RWPE2 (cell line): Measurements from ENCODE around the gene LPCAT1.

Experiments used
- ATAC-seq: fragments of 200-7000 bp; cut with Tn5 transposase; 3 replicates; pipeline ENCODE4 v1.9.1; 2021; ENCODE audit warnings: low read depth
- DNase-seq: peaks from one replicate; pipeline ENCODE4 v3.0.0-alpha.2; 2020; ENCODE audit warnings: low spot score
- H3K27ac ChIP-seq: fragments of 450-650 bp; 2 replicates; pipeline ENCODE4 v1.5.1; 2017; ENCODE audit warnings: mild to moderate bottlenecking; ENCODE audit not compliant: poor library complexity, severe bottlenecking
- H3K27me3 ChIP-seq: fragments of 250-450 bp; sonication (Bioruptor Pico); 2 replicates; pipeline ENCODE4 v1.5.1; 2021; ENCODE audit warnings: mild to moderate bottlenecking, moderate library complexity; ENCODE audit not compliant: insufficient read depth, poor library complexity, severe bottlenecking
- H3K36me3 ChIP-seq: fragments of 250-450 bp; sonication (Bioruptor Pico); 2 replicates; pipeline ENCODE4 v1.5.1; 2020; ENCODE audit warnings: low read depth, mild to moderate bottlenecking, moderate library complexity
- H3K4me1 ChIP-seq: fragments of 250-450 bp; sonication (Bioruptor Pico); 2 replicates; pipeline ENCODE4 v1.5.1; 2021; ENCODE audit warnings: mild to moderate bottlenecking, moderate library complexity; ENCODE audit not compliant: insufficient read depth, poor library complexity, severe bottlenecking
- H3K4me3 ChIP-seq: fragments of 250-450 bp; sonication (Bioruptor Pico); 2 replicates; pipeline ENCODE4 v1.5.1; 2021; ENCODE audit warnings: mild to moderate bottlenecking, moderate library complexity; ENCODE audit not compliant: severe bottlenecking
- H3K9me3 ChIP-seq: fragments of 250-450 bp; sonication (Bioruptor Pico); 2 replicates; pipeline ENCODE4 v1.5.1; 2021; ENCODE audit warnings: mild to moderate bottlenecking, moderate library complexity; ENCODE audit not compliant: severe bottlenecking
- CTCF ChIP-seq: fragments of 450-650 bp; IDR thresholded peaks from one replicate; pipeline ENCODE4 v1.5.1; 2017; ENCODE audit warnings: mild to moderate bottlenecking, moderate library complexity; ENCODE audit not compliant: poor library complexity, severe bottlenecking

The LPCAT1 gene

GRCh38 chr5:1440098-1440493 lies 83.7 kb downstream of the LPCAT1 start:
- H3K36me3 ChIP-seq, result no peaks in the 10 kb centered on the region
- peaks cover 46% of the 10 kb centered on the region for H3K27me3 ChIP-seq
- ATAC-seq (no peak), DNase-seq (no peak)
- no peak overlapping the region for H3K4me3 ChIP-seq
- H3K9me3 ChIP-seq, result peaks cover 4% of the 10 kb centered on the region
- H3K27ac ChIP-seq, result no peak overlapping the region
- TF ChIP-seq CTCF, result no peak
- H3K4me1 ChIP-seq, result peaks cover 5% of the 10 kb centered on the region

DNA sequence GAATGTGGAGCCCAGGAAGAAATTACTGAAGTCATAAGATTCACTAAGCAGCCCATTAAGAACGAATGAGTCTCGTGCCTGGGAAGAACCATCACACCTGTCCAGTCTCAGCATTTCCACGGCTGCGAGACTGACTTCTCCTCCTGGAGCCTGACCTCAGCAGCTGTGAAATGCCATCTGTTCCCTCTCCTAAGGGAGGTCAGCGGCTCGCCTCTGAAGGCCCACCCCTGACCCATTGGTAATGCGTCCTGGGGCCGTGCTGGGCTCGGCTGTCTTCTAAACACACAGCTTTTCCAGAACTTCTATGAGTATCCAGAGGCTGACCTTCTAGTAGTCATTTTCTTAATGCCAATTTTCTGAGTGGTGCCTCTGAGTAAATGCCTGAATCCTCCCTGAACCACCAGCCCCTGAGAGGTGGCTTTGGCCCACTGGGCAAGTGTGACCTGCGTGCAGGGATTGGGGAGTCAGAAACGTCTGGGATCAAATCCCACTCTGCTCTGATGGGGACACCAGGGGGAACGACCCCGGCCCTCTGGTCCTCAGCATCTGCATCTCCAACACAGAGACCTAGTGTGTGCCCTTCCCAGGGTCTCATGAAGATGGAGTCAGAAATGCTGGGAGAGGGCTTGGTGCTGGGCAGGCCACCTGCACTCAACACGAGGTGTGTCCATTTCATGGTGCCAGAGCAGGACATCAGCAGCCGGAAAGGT lies 84.2 kb downstream of the LPCAT1 start:
- Histone ChIP-seq H3K36me3 (no peaks in the 10 kb centered on the region), H3K9me3 (peaks cover 4% of the 10 kb centered on the region), H3K27ac (no peak overlapping the region), H3K4me3 (no peak overlapping the region), H3K4me1 (peaks cover 5% of the 10 kb centered on the region), H3K27me3 (peaks cover 41% of the 10 kb centered on the region)
- DNase-seq (peak; percentile 52), ATAC-seq (no peak)
- no peak for TF ChIP-seq CTCF

DNA sequence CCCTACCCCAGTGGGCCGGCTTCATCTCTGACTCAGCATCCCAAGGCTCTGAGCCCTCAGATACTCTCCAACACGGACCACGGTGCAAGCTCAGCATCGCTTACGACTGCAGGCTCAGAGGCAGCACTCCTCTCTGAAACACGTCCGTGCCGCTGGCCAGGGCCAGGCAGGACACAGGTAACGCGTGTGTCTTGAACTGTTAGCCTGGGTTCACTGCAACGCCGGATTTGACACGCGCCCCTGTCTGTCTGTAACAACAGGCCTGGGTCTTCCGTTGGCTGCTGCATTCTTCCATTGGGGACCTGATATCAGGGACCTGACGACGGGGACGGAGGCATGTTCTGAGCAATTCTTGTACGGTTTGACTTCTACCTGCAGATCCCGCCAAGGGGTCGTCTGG lies 84.9 kb downstream of the LPCAT1 start:
- peak; percentile 66 for DNase-seq
- Histone ChIP-seq H3K36me3 (no peaks in the 10 kb centered on the region), H3K4me3 (no peak overlapping the region), H3K9me3 (peaks cover 4% of the 10 kb centered on the region), H3K4me1 (peaks cover 5% of the 10 kb centered on the region), H3K27me3 (peaks cover 34% of the 10 kb centered on the region), H3K27ac (no peak overlapping the region)
- no peak for TF ChIP-seq CTCF
- no peak for ATAC-seq

- no peak overlapping the region for H3K4me3 ChIP-seq
- H3K4me1 ChIP-seq, result peaks cover 5% of the 10 kb centered on the region
- ATAC-seq (no peak), DNase-seq (peak; percentile 61)
- H3K36me3 ChIP-seq, result no peaks in the 10 kb centered on the region
- no peak for TF ChIP-seq CTCF
- peaks cover 25% of the 10 kb centered on the region for H3K27me3 ChIP-seq
- H3K9me3 ChIP-seq, result peaks cover 4% of the 10 kb centered on the region
- H3K27ac ChIP-seq, result no peak overlapping the region
Measured at GRCh38 chr5:1437876-1438559, 85.7 kb downstream of the LPCAT1 start.
